ENCODE results near the gene CRAMP1.

DNA sequence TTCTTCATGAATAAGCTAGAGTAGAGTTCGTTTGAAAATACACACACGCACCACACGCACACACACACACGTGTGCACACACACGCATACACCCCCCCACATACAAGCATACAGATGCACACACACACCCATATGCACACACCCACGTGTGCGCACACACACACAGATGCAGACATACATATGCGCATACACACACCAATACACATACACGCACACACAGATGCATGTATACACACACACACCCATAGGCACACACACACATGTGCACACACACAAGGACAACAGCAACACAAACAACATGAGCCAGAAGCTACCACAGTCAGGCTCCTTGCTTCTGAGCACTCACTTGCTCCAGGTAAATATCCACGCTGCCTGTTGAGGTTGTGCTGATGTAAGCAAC is 5.4 kb upstream of the CRAMP1 start:
- TF ChIP-seq, protein P1, sequence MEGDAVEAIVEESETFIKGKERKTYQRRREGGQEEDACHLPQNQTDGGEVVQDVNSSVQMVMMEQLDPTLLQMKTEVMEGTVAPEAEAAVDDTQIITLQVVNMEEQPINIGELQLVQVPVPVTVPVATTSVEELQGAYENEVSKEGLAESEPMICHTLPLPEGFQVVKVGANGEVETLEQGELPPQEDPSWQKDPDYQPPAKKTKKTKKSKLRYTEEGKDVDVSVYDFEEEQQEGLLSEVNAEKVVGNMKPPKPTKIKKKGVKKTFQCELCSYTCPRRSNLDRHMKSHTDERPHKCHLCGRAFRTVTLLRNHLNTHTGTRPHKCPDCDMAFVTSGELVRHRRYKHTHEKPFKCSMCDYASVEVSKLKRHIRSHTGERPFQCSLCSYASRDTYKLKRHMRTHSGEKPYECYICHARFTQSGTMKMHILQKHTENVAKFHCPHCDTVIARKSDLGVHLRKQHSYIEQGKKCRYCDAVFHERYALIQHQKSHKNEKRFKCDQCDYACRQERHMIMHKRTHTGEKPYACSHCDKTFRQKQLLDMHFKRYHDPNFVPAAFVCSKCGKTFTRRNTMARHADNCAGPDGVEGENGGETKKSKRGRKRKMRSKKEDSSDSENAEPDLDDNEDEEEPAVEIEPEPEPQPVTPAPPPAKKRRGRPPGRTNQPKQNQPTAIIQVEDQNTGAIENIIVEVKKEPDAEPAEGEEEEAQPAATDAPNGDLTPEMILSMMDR (IDR thresholded peaks at IDR 0.05) = no peak
- no peak for TF ChIP-seq POLR2A (IDR thresholded peaks at IDR 0.05)
